Fibroblast of the aortic adventitia (primary cell): ENCODE measurements around the gene MSN. TPM values are rescaled to one million over a fixed set of nuclear protein-coding genes. Genes with fewer than 3 reads are reported as not detected.
"Not testable (repeated sequence)": the region's sequence is repeated elsewhere in the genome, so short reads cannot be mapped to it uniquely, and the experiment has no call there.

Experiments
- DNase-seq: peaks from one replicate; pipeline ENCODE4 v3.0.0-alpha.2; 2010; ENCODE audit warnings: low read depth
- H3K4me3 ChIP-seq: 2 replicates; pipeline ENCODE4 v1.5.1; 2011; ENCODE audit warnings: low read depth, mild to moderate bottlenecking, control low read depth, low read length, moderate library complexity
- total RNA-seq: library from RNA; depleted of rRNA; stranded (reverse); fragments of >200 nt; gene quantifications from 2 replicates; pipeline ENCODE4 v1.2.3, GENCODE V29; 2012; ENCODE audit warnings: low replicate concordance
- TF ChIP-seq, protein P1 (sequence below): IDR thresholded peaks from 2 replicates; pipeline ENCODE4 v1.5.1; 2011; ENCODE audit warnings: mild to moderate bottlenecking, low read length, control low read depth, inconsistent platforms; ENCODE audit not compliant: insufficient read depth

The MSN gene
- total RNA-seq, 1 donor: 335 TPM

DNA sequence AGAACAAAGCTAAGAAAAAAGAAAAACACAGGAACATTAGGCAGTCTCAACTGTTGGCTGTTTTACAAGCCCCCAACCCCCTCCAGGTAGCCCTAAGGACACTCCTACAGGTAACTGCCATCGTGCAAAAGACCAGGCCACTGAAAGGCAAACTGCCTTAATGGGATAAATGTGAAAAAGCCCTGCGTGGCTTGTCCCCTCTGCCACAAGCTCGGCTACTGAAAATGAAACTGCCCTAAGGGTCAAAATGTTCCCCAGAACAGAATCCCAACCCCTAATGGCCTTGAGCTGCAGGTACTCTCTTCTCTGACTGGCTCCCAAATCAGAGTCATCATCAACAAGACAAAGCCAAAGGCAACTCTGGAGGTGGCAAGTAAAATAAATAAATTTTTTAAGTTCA lies 84.8 kb downstream of the MSN start:
- no peak for DNase-seq
- H3K4me3 ChIP-seq: no peak overlapping the region
- TF ChIP-seq, protein P1, sequence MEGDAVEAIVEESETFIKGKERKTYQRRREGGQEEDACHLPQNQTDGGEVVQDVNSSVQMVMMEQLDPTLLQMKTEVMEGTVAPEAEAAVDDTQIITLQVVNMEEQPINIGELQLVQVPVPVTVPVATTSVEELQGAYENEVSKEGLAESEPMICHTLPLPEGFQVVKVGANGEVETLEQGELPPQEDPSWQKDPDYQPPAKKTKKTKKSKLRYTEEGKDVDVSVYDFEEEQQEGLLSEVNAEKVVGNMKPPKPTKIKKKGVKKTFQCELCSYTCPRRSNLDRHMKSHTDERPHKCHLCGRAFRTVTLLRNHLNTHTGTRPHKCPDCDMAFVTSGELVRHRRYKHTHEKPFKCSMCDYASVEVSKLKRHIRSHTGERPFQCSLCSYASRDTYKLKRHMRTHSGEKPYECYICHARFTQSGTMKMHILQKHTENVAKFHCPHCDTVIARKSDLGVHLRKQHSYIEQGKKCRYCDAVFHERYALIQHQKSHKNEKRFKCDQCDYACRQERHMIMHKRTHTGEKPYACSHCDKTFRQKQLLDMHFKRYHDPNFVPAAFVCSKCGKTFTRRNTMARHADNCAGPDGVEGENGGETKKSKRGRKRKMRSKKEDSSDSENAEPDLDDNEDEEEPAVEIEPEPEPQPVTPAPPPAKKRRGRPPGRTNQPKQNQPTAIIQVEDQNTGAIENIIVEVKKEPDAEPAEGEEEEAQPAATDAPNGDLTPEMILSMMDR: no peak

DNA sequence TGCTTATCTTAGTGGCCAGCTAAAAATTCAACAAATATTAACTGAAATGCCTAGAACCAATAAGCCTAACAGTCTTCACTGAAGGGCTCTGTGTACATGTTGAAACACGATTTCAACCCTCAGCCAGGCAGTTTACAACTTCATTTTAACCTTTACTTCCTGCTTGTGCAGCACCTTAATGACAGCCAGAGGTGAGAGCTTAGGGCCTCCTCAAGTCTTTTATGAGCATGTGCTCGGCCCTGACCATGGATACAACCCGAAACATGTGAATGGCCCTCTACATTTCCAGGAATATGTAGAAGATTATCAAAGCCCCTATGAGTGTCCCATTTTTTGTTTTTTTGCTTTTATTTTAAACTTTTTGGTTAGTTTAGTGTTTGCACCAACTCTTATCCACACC lies 88.3 kb downstream of the MSN start:
- H3K4me3 ChIP-seq: no peak overlapping the region
- DNase-seq: no peak
- TF ChIP-seq, protein P1: no peak

DNA sequence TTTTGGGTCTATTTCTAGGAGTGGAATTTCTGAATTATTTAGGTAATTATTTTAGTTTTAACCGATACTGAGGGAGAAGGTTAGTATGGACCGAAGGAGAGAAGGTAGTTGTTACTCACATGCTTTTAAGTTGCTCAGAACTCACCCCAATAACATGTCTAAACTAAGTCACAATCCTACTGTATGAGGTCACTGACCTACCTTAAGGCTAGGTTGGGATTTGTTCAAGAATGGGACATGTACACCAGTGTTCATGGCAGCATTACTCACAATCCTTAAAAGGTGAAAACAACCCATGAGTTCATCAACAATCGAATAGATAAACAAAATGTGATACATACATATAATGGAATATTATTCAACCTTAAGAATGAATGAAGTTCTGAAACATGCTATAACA lies 90.5 kb downstream of the MSN start:
- no peak for DNase-seq
- H3K4me3 ChIP-seq: no peak overlapping the region

DNA sequence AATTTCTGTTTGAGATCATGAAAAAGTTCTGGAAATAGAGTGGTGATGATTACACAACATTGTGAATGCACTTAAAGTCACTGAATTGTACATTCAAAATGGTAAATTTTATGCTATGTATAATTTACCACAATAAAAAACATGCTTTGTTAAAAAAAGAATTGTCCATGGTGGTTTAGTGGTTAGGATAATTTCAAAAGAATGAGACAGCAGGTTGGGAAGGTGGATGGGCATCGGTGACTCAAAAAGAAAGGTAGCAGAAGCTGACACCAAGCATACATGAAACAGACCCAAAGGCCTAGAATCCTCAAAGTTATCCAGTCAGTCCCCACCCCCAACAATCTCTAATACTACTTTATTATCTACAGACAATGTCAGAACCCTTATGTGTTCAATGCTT lies 91.1 kb downstream of the MSN start:
- DNase-seq: no peak
- TF ChIP-seq, protein P1: no peak
- H3K4me3 ChIP-seq: no peak overlapping the region

More for the DNA sequence above, 90.5 kb downstream of the MSN start:
- TF ChIP-seq, protein P1: no peak

DNA sequence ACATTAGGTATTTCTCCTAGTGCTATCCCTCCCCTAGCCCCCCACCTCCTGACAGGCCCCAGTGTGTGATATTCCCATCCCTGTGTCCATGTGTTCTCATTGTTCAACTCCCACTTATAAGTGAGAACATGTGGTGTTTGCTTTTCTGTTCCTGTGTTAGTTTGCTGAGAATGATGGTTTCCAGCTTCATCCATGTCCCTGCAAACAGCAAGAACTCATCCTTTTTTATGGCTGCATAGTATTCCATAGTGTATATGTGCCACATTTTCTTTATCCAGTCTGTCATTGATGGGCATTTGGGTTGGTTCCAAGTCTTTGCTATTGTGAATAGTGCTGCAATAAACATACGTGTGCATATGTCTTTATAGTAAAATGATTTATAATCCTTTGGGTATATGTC lies 92.1 kb downstream of the MSN start:
- H3K4me3 ChIP-seq, DNase-seq: not testable (repeated sequence)

DNA sequence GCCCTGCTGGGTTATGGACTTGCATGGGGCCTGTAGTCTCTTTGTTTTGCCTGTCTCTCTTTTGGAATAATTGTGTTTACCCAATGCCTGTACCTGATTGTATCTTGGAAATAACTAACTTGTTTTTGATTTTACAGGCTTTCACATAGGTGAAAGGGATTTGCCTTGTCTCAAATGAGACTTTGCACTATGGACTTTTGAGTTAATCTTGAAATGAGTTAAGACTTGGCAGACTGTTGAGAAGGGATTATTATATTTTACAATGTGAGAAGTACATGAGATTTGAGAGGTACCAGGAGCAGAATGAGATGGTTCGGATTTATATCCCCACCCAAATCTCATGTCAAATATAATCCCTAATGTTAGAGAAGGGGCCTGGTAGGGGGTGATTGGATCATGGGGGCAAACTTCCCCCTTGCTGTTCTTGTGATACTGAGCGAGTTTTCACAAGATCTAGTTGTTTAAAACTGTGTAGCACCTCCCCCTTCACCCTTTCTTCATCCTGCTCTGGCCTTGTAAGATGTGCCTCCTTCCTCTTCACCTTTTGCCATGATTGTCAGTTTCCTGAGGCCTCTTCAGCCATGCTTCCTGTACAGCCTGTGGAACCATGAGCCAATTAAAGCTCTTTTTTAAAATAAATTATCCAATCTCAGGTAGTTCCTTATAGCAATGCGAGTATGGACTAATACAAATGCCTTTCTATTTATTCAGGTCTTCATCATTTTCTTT lies 102.3 kb downstream of the MSN start:
- H3K4me3 ChIP-seq: no peak overlapping the region
- TF ChIP-seq, protein P1: no peak
- DNase-seq: no peak

DNA sequence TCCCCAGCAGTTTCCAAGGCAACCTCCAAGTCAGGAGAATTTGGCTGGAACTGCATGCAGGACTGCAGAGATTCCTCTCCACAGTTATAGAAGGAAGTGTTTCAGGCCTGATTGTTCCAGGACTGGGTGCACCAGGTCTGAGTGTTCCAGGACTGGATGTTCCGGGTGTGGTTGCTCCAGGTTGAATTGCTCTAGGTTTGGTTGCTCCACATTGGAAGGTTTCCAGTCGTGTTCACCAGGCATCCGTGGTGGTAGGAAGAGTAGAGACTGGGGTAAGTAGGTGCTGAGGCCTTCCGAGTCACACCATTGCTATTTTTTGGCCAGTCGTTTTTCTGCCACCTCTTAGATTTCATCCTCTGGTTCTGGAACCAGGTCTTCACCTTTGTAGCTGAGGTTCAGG lies 105.4 kb downstream of the MSN start:
- TF ChIP-seq, protein P1: no peak
- no peak for DNase-seq
- no peak overlapping the region for H3K4me3 ChIP-seq
